HFFc6 (cell line): ENCODE results near the gene THRB. TPM values are rescaled to one million over a fixed set of nuclear protein-coding genes. Genes with fewer than 3 reads are reported as not detected.

Experiments used
- DNase-seq: peaks from one replicate; pipeline ENCODE4 v3.0.0-alpha.2; 2018
- H3K27ac Mint-ChIP-seq: 2 replicates; pipeline ENCODE4 v1.8.0; 2020; ENCODE audit warnings: mild to moderate bottlenecking, mixed read lengths
- H3K27me3 Mint-ChIP-seq: 2 replicates; pipeline ENCODE4 v1.8.0; 2021; ENCODE audit warnings: mild to moderate bottlenecking, moderate library complexity, mixed read lengths; ENCODE audit not compliant: insufficient read depth
- H3K36me3 Mint-ChIP-seq: 2 replicates; pipeline ENCODE4 v1.8.0; 2021; ENCODE audit warnings: low read depth, mixed read lengths
- H3K4me1 Mint-ChIP-seq: 2 replicates; pipeline ENCODE4 v1.8.0; 2020; ENCODE audit warnings: low read depth, mixed read lengths
- H3K4me3 Mint-ChIP-seq: 2 replicates; pipeline ENCODE4 v1.8.0; 2020; ENCODE audit warnings: mild to moderate bottlenecking, moderate library complexity, mixed read lengths
- H3K9me3 Mint-ChIP-seq: 2 replicates; pipeline ENCODE4 v1.8.0; 2020; ENCODE audit warnings: mild to moderate bottlenecking, mixed read lengths
- total RNA-seq, 6 experiments: library from RNA; stranded (reverse); fragmentation: NEBNext Ultra II Directional; extraction: Animal tissue kit (Norgen Biotek cat#: 25700); gene quantifications; 2 replicates in 1 of 6; 3 replicates in 5 of 6; pipeline ENCODE4 v1.2.3, GENCODE V29; 2021
- TF ChIP-seq, protein P1 (sequence below): fragments of 200-600 bp; sonication (generic); IDR thresholded peaks from 2 replicates; pipeline ENCODE4 v1.5.0; 2021; ENCODE audit warnings: antibody characterized with exemption, mild to moderate bottlenecking

THRB gene
- total RNA-seq, 6 experiments from 2014 or later: not detected

DNA sequence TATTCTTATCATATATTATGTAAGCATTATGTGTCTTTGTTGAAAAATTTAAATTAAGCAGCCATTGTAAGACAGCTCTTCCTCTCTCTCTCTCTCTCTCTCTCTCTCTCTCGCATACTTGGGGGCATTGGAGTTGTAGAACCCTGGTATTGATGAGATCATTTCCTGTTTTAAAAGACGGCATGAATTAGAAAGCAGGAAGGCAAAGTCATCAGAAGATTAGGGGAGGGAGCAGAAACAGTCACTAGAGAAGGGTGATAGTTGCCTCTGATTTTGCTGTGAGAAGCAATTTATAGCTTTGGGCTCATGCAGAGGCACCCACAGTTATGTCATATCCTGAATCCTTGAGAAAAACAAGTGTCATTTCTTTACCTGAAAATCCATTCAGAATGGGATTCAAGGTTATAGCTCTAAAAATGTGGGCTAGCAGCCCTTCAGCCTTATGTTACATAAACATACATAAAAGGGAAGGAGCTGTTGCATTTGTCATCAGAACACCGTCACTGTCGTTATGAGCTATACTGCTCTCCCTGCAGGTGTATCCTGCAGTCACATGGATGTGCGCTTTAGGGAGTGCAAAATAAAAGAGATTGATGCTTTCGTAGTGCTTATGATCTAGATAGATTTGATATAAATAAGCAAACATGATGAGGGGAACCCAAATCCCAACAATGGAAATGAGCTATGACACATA, 335.7 kb downstream of the THRB start:
- Mint-ChIP-seq H3K4me3 (no peak overlapping the region), H3K4me1 (peaks cover 72% of the 10 kb centered on the region), H3K36me3 (no peaks in the 10 kb centered on the region)

GRCh38 chr3:24157106-24157505, 337.5 kb downstream of the THRB start:
- Mint-ChIP-seq H3K4me3 (peak overlapping the region; percentile 7; the same call in 1 of the 2 replicates), H3K4me1 (peaks cover 78% of the 10 kb centered on the region), H3K9me3 (no peaks in the 10 kb centered on the region), H3K36me3 (no peaks in the 10 kb centered on the region), H3K27me3 (no peaks in the 10 kb centered on the region; the same call in 1 of the 2 replicates), H3K27ac (peak overlapping the region; percentile 82)
- TF ChIP-seq, protein P1, sequence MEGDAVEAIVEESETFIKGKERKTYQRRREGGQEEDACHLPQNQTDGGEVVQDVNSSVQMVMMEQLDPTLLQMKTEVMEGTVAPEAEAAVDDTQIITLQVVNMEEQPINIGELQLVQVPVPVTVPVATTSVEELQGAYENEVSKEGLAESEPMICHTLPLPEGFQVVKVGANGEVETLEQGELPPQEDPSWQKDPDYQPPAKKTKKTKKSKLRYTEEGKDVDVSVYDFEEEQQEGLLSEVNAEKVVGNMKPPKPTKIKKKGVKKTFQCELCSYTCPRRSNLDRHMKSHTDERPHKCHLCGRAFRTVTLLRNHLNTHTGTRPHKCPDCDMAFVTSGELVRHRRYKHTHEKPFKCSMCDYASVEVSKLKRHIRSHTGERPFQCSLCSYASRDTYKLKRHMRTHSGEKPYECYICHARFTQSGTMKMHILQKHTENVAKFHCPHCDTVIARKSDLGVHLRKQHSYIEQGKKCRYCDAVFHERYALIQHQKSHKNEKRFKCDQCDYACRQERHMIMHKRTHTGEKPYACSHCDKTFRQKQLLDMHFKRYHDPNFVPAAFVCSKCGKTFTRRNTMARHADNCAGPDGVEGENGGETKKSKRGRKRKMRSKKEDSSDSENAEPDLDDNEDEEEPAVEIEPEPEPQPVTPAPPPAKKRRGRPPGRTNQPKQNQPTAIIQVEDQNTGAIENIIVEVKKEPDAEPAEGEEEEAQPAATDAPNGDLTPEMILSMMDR: no peak
- DNase-seq: no peak

More for the DNA sequence above, 335.7 kb downstream of the THRB start:
- no peak overlapping the region; the same call in 1 of the 2 replicates for H3K27ac Mint-ChIP-seq
- H3K27me3 Mint-ChIP-seq: no peaks in the 10 kb centered on the region; the same call in 1 of the 2 replicates
- H3K9me3 Mint-ChIP-seq: no peaks in the 10 kb centered on the region
- TF ChIP-seq, protein P1: no peak
- DNase-seq: no peak

DNA sequence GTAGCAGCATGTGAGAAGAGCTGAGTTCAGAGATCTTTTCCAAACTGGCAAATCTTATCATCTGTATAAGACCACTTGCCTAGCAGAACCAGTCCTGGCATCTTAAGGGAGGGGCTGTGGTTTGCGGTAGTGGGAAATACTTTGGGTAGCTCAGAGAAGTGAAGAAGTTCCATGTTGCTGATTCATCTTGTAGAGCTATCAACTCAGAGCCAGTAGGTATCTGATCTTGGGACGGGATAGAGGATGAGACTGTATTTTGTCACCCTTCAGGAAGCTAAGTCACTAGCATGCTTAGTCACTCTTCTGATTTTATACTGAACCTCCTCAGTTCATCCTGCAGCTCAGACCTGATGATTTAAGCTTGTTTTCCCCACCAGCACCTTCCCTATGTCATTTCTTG, 338.2 kb downstream of the THRB start:
- no peaks in the 10 kb centered on the region for H3K36me3 Mint-ChIP-seq
- H3K27me3 Mint-ChIP-seq: no peaks in the 10 kb centered on the region; the same call in 1 of the 2 replicates
- H3K4me1 Mint-ChIP-seq: peaks cover 72% of the 10 kb centered on the region
- TF ChIP-seq, protein P1: no peak
- peak overlapping the region; percentile 82 for H3K27ac Mint-ChIP-seq
- H3K9me3 Mint-ChIP-seq: no peaks in the 10 kb centered on the region
- peak; percentile 95 for DNase-seq
- H3K4me3 Mint-ChIP-seq: peak overlapping the region; percentile 23; the same call in 1 of the 2 replicates

- Mint-ChIP-seq H3K27ac (peak overlapping the region; percentile 36; the same call in 1 of the 2 replicates), H3K36me3 (no peaks in the 10 kb centered on the region), H3K4me3 (no peak overlapping the region), H3K9me3 (no peaks in the 10 kb centered on the region), H3K4me1 (peaks cover 60% of the 10 kb centered on the region), H3K27me3 (no peaks in the 10 kb centered on the region)
- DNase-seq: no peak
- TF ChIP-seq, protein P1: no peak
Observed at GRCh38 chr3:24155276-24155675, 339.4 kb downstream of the THRB start.

- Mint-ChIP-seq H3K4me3 (no peak overlapping the region), H3K27me3 (no peaks in the 10 kb centered on the region), H3K36me3 (no peaks in the 10 kb centered on the region), H3K4me1 (peaks cover 60% of the 10 kb centered on the region), H3K9me3 (no peaks in the 10 kb centered on the region), H3K27ac (peak overlapping the region; percentile 6; the same call in 1 of the 2 replicates)
- no peak for DNase-seq
- TF ChIP-seq, protein P1: no peak
Observed at GRCh38 chr3:24154781-24155180, 339.9 kb downstream of the THRB start.
